Measurements from ENCODE around the gene OR2D2. TPM values are rescaled to one million over a fixed set of nuclear protein-coding genes. Genes with fewer than 3 reads are reported as not detected.

OR2D2 gene
- total and polyA plus RNA-seq, 2 of the 4 experiments (the other 2 are of a cell fraction): 0.07 to 0.36 TPM

DNA sequence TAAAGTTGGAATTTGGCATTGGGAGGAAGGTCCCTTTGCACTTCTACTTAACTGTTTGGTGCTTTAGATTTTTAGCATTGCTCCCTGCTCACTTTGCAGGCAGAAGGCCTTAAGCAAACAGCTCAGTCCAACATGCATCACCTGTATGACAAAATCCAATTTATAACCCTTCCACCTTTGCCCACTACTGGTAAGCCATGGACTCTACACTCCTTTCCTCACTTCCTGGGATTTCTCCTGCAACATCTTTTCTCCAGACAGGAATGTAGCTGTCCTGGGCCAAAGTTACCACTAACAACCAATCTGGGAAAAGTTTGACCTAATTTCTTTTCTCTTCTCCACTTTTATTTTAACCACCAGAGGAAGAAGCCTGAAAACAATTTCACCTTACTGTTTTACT lies 1.8 kb upstream of the OR2D2 start:
- no peak overlapping the region for H2BK15ac ChIP-seq (ENCODE audit: low read depth, low read length)
- H3K18ac ChIP-seq (ENCODE audit: low read depth, low read length): no peak overlapping the region
- dilution Hi-C loops (cut with HindIII; ENCODE audit: low sequenced_read_pairs, unreplicated experiment) (no loop called here), intact Hi-C loops (cut with micrococcal nuclease) (no loop called here), in situ Hi-C loops (cut with MboI; ENCODE audit: low sequenced_read_pairs) (no loop called here)
- H3K56ac ChIP-seq (ENCODE audit: extremely low read depth, insufficient read depth, low read length): no peak overlapping the region
- no TSS peak for BruUV-seq (replicated peaks)
- POLR2A ChIA-PET (ENCODE audit: unreplicated experiment): no interaction called here
- no peak overlapping the region for H2AFZ ChIP-seq (replicated peaks; ENCODE audit: low read length, poor library complexity)
- no peak for DNase-seq
- H3K23ac ChIP-seq (ENCODE audit: low read depth, low read length): no peak overlapping the region
- no peak overlapping the region for H2BK20ac ChIP-seq (ENCODE audit: low read depth, low read length)
- no peak overlapping the region for H4K5ac ChIP-seq (ENCODE audit: low read depth, low read length)
- no peak overlapping the region for H4K8ac ChIP-seq (ENCODE audit: low read depth in 2 of 2, low read length in 2 of 2)
- H3K27me3 ChIP-seq (ENCODE audit: control insufficient read depth, insufficient read depth, low read length): no peaks in the 10 kb centered on the region
- no peak for TF ChIP-seq MXI1 (IDR thresholded peaks at IDR 0.05; ENCODE audit: borderline replicate concordance, low read depth, low read length)
- no peak for TF ChIP-seq BHLHE40 (IDR thresholded peaks at IDR 0.05; ENCODE audit: low read depth, low read length)
- no peak for TF ChIP-seq RCOR1 (IDR thresholded peaks at IDR 0.05; ENCODE audit: insufficient replicate concordance, low read length)
- no peak for TF ChIP-seq SMC3 (IDR thresholded peaks at IDR 0.05; ENCODE audit: low read depth, low read length)
- TF ChIP-seq MAFK (IDR thresholded peaks at IDR 0.05; ENCODE audit: low read depth, low read length): no peak
- no peak for TF ChIP-seq POLR2A (IDR thresholded peaks at IDR 0.05; ENCODE audit: low read depth, low read length)
- TF ChIP-seq CEBPB (IDR thresholded peaks at IDR 0.05; ENCODE audit: low read depth, low read length): no peak
- no peak for TF ChIP-seq FOS (IDR thresholded peaks at IDR 0.05; ENCODE audit: low read depth, low read length)
- no peak for TF ChIP-seq MAZ (IDR thresholded peaks at IDR 0.05; ENCODE audit: borderline replicate concordance, low read depth, low read length)
- TF ChIP-seq, protein P1, sequence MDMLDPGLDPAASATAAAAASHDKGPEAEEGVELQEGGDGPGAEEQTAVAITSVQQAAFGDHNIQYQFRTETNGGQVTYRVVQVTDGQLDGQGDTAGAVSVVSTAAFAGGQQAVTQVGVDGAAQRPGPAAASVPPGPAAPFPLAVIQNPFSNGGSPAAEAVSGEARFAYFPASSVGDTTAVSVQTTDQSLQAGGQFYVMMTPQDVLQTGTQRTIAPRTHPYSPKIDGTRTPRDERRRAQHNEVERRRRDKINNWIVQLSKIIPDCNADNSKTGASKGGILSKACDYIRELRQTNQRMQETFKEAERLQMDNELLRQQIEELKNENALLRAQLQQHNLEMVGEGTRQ (IDR thresholded peaks at IDR 0.05; ENCODE audit: low read depth, low read length): no peak
- TF ChIP-seq, protein P2, sequence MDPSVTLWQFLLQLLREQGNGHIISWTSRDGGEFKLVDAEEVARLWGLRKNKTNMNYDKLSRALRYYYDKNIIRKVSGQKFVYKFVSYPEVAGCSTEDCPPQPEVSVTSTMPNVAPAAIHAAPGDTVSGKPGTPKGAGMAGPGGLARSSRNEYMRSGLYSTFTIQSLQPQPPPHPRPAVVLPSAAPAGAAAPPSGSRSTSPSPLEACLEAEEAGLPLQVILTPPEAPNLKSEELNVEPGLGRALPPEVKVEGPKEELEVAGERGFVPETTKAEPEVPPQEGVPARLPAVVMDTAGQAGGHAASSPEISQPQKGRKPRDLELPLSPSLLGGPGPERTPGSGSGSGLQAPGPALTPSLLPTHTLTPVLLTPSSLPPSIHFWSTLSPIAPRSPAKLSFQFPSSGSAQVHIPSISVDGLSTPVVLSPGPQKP (IDR thresholded peaks at IDR 0.05; ENCODE audit: borderline replicate concordance, low read depth, low read length): no peak
- TF ChIP-seq, protein P3, sequence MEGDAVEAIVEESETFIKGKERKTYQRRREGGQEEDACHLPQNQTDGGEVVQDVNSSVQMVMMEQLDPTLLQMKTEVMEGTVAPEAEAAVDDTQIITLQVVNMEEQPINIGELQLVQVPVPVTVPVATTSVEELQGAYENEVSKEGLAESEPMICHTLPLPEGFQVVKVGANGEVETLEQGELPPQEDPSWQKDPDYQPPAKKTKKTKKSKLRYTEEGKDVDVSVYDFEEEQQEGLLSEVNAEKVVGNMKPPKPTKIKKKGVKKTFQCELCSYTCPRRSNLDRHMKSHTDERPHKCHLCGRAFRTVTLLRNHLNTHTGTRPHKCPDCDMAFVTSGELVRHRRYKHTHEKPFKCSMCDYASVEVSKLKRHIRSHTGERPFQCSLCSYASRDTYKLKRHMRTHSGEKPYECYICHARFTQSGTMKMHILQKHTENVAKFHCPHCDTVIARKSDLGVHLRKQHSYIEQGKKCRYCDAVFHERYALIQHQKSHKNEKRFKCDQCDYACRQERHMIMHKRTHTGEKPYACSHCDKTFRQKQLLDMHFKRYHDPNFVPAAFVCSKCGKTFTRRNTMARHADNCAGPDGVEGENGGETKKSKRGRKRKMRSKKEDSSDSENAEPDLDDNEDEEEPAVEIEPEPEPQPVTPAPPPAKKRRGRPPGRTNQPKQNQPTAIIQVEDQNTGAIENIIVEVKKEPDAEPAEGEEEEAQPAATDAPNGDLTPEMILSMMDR (conservative IDR thresholded peaks at IDR 0.05; ENCODE audit: low read depth, low read length): no peak
- TF ChIP-seq RFX5 (IDR thresholded peaks at IDR 0.05; ENCODE audit: low read depth, low read length): no peak
- no peak for TF ChIP-seq RAD21 (IDR thresholded peaks at IDR 0.05; ENCODE audit: low read length)
- H3K4ac ChIP-seq (ENCODE audit: low read depth, low read length): no peak overlapping the region
- no peak overlapping the region for H4K91ac ChIP-seq (ENCODE audit: insufficient read depth, low read depth, low read length)
- no peaks in the 10 kb centered on the region for H3K9me3 ChIP-seq (ENCODE audit: control insufficient read depth, insufficient read depth, low read length)
- no peak overlapping the region for H2AK5ac ChIP-seq (ENCODE audit: low read depth, low read length)
- CTCF ChIA-PET: no interaction called here
- no peak overlapping the region for H3K4me2 ChIP-seq (ENCODE audit: low read depth, low read length)
- no peak for ATAC-seq (ENCODE audit: low read depth)
- H2BK5ac ChIP-seq (ENCODE audit: low read depth, low read length, poor library complexity, severe bottlenecking): no peak overlapping the region
- no peaks in the 10 kb centered on the region for H3K9me1 ChIP-seq (ENCODE audit: insufficient read depth, low read length)
- H3K4me3 ChIP-seq (ENCODE audit: insufficient read depth, low read depth, low read length): no peak overlapping the region
- H3K79me1 ChIP-seq (ENCODE audit: low read depth in 1 of 2, low read length in 2 of 2): no peaks in the 10 kb centered on the region
- H2AK9ac ChIP-seq (replicated peaks; ENCODE audit: low read depth, low read length, poor library complexity): no peak overlapping the region
- no peak overlapping the region for H3K9ac ChIP-seq (ENCODE audit: low read depth, low read length)
- H3K4me1 ChIP-seq (ENCODE audit: control insufficient read depth, insufficient read depth, low read length): no peaks in the 10 kb centered on the region
- no peaks in the 10 kb centered on the region for H4K20me1 ChIP-seq (ENCODE audit: insufficient read depth, low read length)
- H3K14ac ChIP-seq (replicated peaks; ENCODE audit: low read depth, low read length): no peak overlapping the region
- no peak overlapping the region for H2BK120ac ChIP-seq (ENCODE audit: low read depth, low read length)
- H3K36me3 ChIP-seq (ENCODE audit: control insufficient read depth, insufficient read depth, low read length): no peaks in the 10 kb centered on the region
- no peak overlapping the region for H3K27ac ChIP-seq (ENCODE audit: insufficient read depth, low read length)

Data from IMR-90 (cell line).